ENCODE results near the gene FLII. TPM values are rescaled to one million over a fixed set of nuclear protein-coding genes. Genes with fewer than 3 reads are reported as not detected.

Gene FLII
- total RNA-seq, 2 experiments from 2014 or later, result 155 to 219 TPM

GRCh38 chr17:18280766-18281371 lies 22.3 kb upstream of the FLII start:
- BruUV-seq (replicated peaks), result no TSS peak
- Histone ChIP-seq H2AFZ (ENCODE audit: low read length) (no peak overlapping the region), H3K4me1 (ENCODE audit: insufficient read depth, low read length, poor library complexity, severe bottlenecking) (no peaks in the 10 kb centered on the region), H3K9me3 (ENCODE audit: low read length) (no peaks in the 10 kb centered on the region), H3K36me3 (ENCODE audit: insufficient read depth, low read length) (peaks cover 94% of the 10 kb centered on the region), H3K79me2 (ENCODE audit: insufficient read depth, low read depth, low read length) (no peaks in the 10 kb centered on the region), H3K9me2 (ENCODE audit: insufficient read depth, low read length) (no peaks in the 10 kb centered on the region), H3K4me2 (ENCODE audit: low read length) (no peak overlapping the region), H3K4me3 (ENCODE audit: low read depth, low read length, poor library complexity, severe bottlenecking) (no peak overlapping the region), H3K27ac (ENCODE audit: low read depth, low read length, poor library complexity, severe bottlenecking) (no peak overlapping the region), H4K20me1 (ENCODE audit: insufficient read depth, low read length) (no peaks in the 10 kb centered on the region)
- POLR2A ChIA-PET, result no interaction called here
- intact Hi-C loops (cut with micrococcal nuclease; ENCODE audit: unreplicated experiment), result no loop called here
- CTCF ChIA-PET (ENCODE audit: unreplicated experiment), result no interaction called here
- no peak for DNase-seq (ENCODE audit: low spot score)
- no peak for TF ChIP-seq CTCF (conservative IDR thresholded peaks at IDR 0.05; ENCODE audit: low read length)
- TF ChIP-seq EZH2phosphoT487 (IDR thresholded peaks at IDR 0.05; ENCODE audit: borderline replicate concordance, low read depth, low read length), result no peak

- Histone ChIP-seq H3K9me2 (ENCODE audit: insufficient read depth, low read length) (no peaks in the 10 kb centered on the region), H3K36me3 (ENCODE audit: insufficient read depth, low read length) (peaks cover 90% of the 10 kb centered on the region), H4K20me1 (ENCODE audit: insufficient read depth, low read length) (no peaks in the 10 kb centered on the region), H3K4me3 (ENCODE audit: low read depth, low read length, poor library complexity, severe bottlenecking) (no peak overlapping the region), H3K4me1 (ENCODE audit: insufficient read depth, low read length, poor library complexity, severe bottlenecking) (no peaks in the 10 kb centered on the region), H3K9me3 (ENCODE audit: low read length) (no peaks in the 10 kb centered on the region), H3K4me2 (ENCODE audit: low read length) (no peak overlapping the region), H2AFZ (ENCODE audit: low read length) (no peak overlapping the region), H3K27ac (ENCODE audit: low read depth, low read length, poor library complexity, severe bottlenecking) (no peak overlapping the region), H3K79me2 (ENCODE audit: insufficient read depth, low read depth, low read length) (no peaks in the 10 kb centered on the region)
- no TSS peak for BruUV-seq (replicated peaks)
- intact Hi-C loops (cut with micrococcal nuclease; ENCODE audit: unreplicated experiment), result no loop called here
- no peak for TF ChIP-seq EZH2phosphoT487 (IDR thresholded peaks at IDR 0.05; ENCODE audit: borderline replicate concordance, low read depth, low read length)
- no peak for TF ChIP-seq CTCF (conservative IDR thresholded peaks at IDR 0.05; ENCODE audit: low read length)
- CTCF ChIA-PET (ENCODE audit: unreplicated experiment), result no interaction called here
- POLR2A ChIA-PET, result no interaction called here
- DNase-seq (ENCODE audit: low spot score), result no peak
Measured at GRCh38 chr17:18280249-18280648, 21.7 kb upstream of the FLII start.

- no peak overlapping the region for H2AFZ ChIP-seq (ENCODE audit: low read length)
- no peak for TF ChIP-seq EZH2phosphoT487 (IDR thresholded peaks at IDR 0.05; ENCODE audit: borderline replicate concordance, low read depth, low read length)
- no peak for TF ChIP-seq CTCF (conservative IDR thresholded peaks at IDR 0.05; ENCODE audit: low read length)
- H4K20me1 ChIP-seq (ENCODE audit: insufficient read depth, low read length), result no peaks in the 10 kb centered on the region
- CTCF ChIA-PET (ENCODE audit: unreplicated experiment), result no interaction called here
- no peaks in the 10 kb centered on the region for H3K79me2 ChIP-seq (ENCODE audit: insufficient read depth, low read depth, low read length)
- H3K36me3 ChIP-seq (ENCODE audit: insufficient read depth, low read length), result peaks cover 87% of the 10 kb centered on the region
- POLR2A ChIA-PET, result no interaction called here
- DNase-seq (ENCODE audit: low spot score), result no peak
- no peak overlapping the region for H3K27ac ChIP-seq (ENCODE audit: low read depth, low read length, poor library complexity, severe bottlenecking)
- no peaks in the 10 kb centered on the region for H3K9me2 ChIP-seq (ENCODE audit: insufficient read depth, low read length)
- H3K9me3 ChIP-seq (ENCODE audit: low read length), result no peaks in the 10 kb centered on the region
- no TSS peak for BruUV-seq (replicated peaks)
- no peak overlapping the region for H3K4me2 ChIP-seq (ENCODE audit: low read length)
- no peak overlapping the region for H3K4me3 ChIP-seq (ENCODE audit: low read depth, low read length, poor library complexity, severe bottlenecking)
- intact Hi-C loops (cut with micrococcal nuclease; ENCODE audit: unreplicated experiment), result no loop called here
- no peaks in the 10 kb centered on the region for H3K4me1 ChIP-seq (ENCODE audit: insufficient read depth, low read length, poor library complexity, severe bottlenecking)
Measured at GRCh38 chr17:18278867-18279266, 20.3 kb upstream of the FLII start.
